Endothelial cell of umbilical vein (primary cell): ENCODE data around the gene FERMT2. TPM values are rescaled to one million over a fixed set of nuclear protein-coding genes. Genes with fewer than 3 reads are reported as not detected.

Source experiments
- BruUV-seq: library from RNA; stranded (reverse); fragments of 400-500 nt; replicated peaks from 2 replicates; lab custom pipeline; 2021; lab: Mats Ljungman, UMichigan
- CTCF ChIA-PET: fragments of 300-600, 350-600 bp; sonication (Branson Sonifier 250); formaldehyde crosslinking; loops from one replicate; lab custom pipeline; 2021; ENCODE audit warnings: antibody characterized with exemption, inconsistent platforms; lab: Charles Lee
- POLR2A ChIA-PET: fragments of 300-600, 350-600 bp; sonication (Branson Sonifier 250); formaldehyde crosslinking; loops from one replicate; lab custom pipeline; 2021; ENCODE audit warnings: antibody characterized with exemption, inconsistent platforms; lab: Charles Lee
- DNase-seq: peaks from one replicate; pipeline ENCODE4 v3.0.0-alpha.2; 2011; ENCODE audit warnings: low read depth, low spot score
- FAIRE-seq: peaks from 2 replicates; lab custom pipeline; 2011; peaks lifted over from hg19 to GRCh38; lab: Jason Lieb, UNC
- H2AFZ ChIP-seq: 2 replicates; pipeline ENCODE4 v1.6.0; 2012; ENCODE audit warnings: low read depth, low read length, control low read depth, inconsistent platforms
- H3K27ac ChIP-seq: 2 replicates; pipeline ENCODE4 v1.5.1; 2011; ENCODE audit warnings: low read depth, mild to moderate bottlenecking, control low read depth, low read length, moderate library complexity; ENCODE audit not compliant: insufficient read depth
- H3K27me3 ChIP-seq, 2 experiments: 2 replicates each; pipeline versions ENCODE4 v1.6.0 to v1.6.1; 2011; ENCODE audit warnings: low read length in 2 of 2, mixed read lengths in 1 of 2; ENCODE audit not compliant: control insufficient read depth in 2 of 2, insufficient read depth in 2 of 2
- H3K36me3 ChIP-seq, 2 experiments: 2 replicates in 1 of 2; 3 replicates in 1 of 2; pipeline ENCODE4 v1.5.1; 2011; ENCODE audit warnings: low read length in 2 of 2, mild to moderate bottlenecking in 1 of 2, moderate library complexity in 1 of 2; ENCODE audit not compliant: control insufficient read depth in 2 of 2, insufficient read depth in 2 of 2; ENCODE audit errors: extremely low read depth in 1 of 2
- H3K4me1 ChIP-seq: 3 replicates; pipeline ENCODE4 v1.5.1; 2011; ENCODE audit warnings: mild to moderate bottlenecking, low read length; ENCODE audit not compliant: control insufficient read depth, insufficient read depth; ENCODE audit errors: extremely low read depth
- H3K4me2 ChIP-seq: 2 replicates; pipeline ENCODE4 v1.6.1; 2011; ENCODE audit warnings: low read length, control low read depth, mixed read lengths; ENCODE audit not compliant: insufficient read depth
- H3K4me3 ChIP-seq, 3 experiments: fragments of 200-600 bp in 1 of 3; sonication (generic), shearing (Covaris generic) in 1 of 3; replicated peaks in 1 of 3; 2 replicates each; pipeline ENCODE4 v1.5.1; 2011 to 2016; ENCODE audit warnings: control low read depth in 3 of 3, low read length in 3 of 3, mild to moderate bottlenecking in 2 of 3, inconsistent platforms in 1 of 3, low read depth in 1 of 3, moderate library complexity in 1 of 3; ENCODE audit not compliant: insufficient read depth in 1 of 3
- H3K79me2 ChIP-seq: 2 replicates; pipeline ENCODE4 v1.6.0; 2012; ENCODE audit warnings: low read length, inconsistent platforms; ENCODE audit not compliant: control insufficient read depth, insufficient read depth
- H3K9ac ChIP-seq: replicated peaks from 2 replicates; pipeline ENCODE3; 2011; ENCODE audit warnings: low read length, control low read depth; ENCODE audit not compliant: insufficient read depth; ENCODE audit errors: extremely low read depth
- H3K9me1 ChIP-seq: replicated peaks from 3 replicates; pipeline ENCODE4 v1.6.0; 2011; ENCODE audit warnings: mild to moderate bottlenecking, low read length; ENCODE audit not compliant: control insufficient read depth, insufficient read depth; ENCODE audit errors: extremely low read depth
- H3K9me3 ChIP-seq: replicated peaks from 2 replicates; pipeline ENCODE4 v1.5.1; 2012; ENCODE audit warnings: low read length, inconsistent platforms; ENCODE audit not compliant: control insufficient read depth, insufficient read depth
- H4K20me1 ChIP-seq: replicated peaks from 2 replicates; pipeline ENCODE3; 2011; ENCODE audit warnings: mild to moderate bottlenecking, low read length; ENCODE audit not compliant: control insufficient read depth, insufficient read depth; ENCODE audit errors: extremely low read depth
- EZH2 ChIP-seq: IDR thresholded peaks from 2 replicates; pipeline ENCODE4 v1.6.1; 2012; ENCODE audit warnings: borderline replicate concordance, low read depth, mild to moderate bottlenecking, moderate library complexity, low read length, inconsistent platforms; ENCODE audit not compliant: severe bottlenecking
- FOS ChIP-seq: IDR thresholded peaks from 2 replicates; pipeline ENCODE4 v1.6.1; 2011; ENCODE audit warnings: mild to moderate bottlenecking, low read length, moderate library complexity, borderline replicate concordance; ENCODE audit not compliant: insufficient read depth
- GATA2 ChIP-seq: IDR thresholded peaks from 2 replicates; pipeline ENCODE4 v1.7.0; 2011; ENCODE audit warnings: low read depth, mild to moderate bottlenecking, moderate library complexity, mixed read lengths, low read length; ENCODE audit not compliant: insufficient read length, insufficient read depth
- JUN ChIP-seq: IDR thresholded peaks from 2 replicates; pipeline ENCODE4 v1.6.1; 2011; ENCODE audit warnings: borderline replicate concordance, low read depth; ENCODE audit not compliant: insufficient read length, insufficient read depth
- MYC ChIP-seq: IDR thresholded peaks from one replicate; pipeline ENCODE4 v1.6.1; 2011; ENCODE audit warnings: mild to moderate bottlenecking, low read depth, low read length
- dilution Hi-C: fragments of 300-500 bp; cut with MboI; formaldehyde crosslinking; loops from one replicate; pipeline ENCODE4 v1.15.0; 2019; ENCODE audit warnings: low sequenced_read_pairs; ENCODE audit not compliant: extremely low pct_ligation_motif_present
- intact Hi-C: fragments of 100-400 bp; cut with micrococcal nuclease; formaldehyde crosslinking; loops from one replicate; pipeline ENCODE4 v1.10.0; 2022
- polyA plus RNA-seq, 4 experiments: library from polyadenylated mRNA; depleted of rRNA in 3 of 4; stranded (reverse) in 3 of 4; unstranded in 1 of 4; fragments of >200 nt; gene quantifications; 2 replicates each; pipeline versions ENCODE4 v1.2.1 to v1.2.3, GENCODE V29; 2011 to 2012; ENCODE audit warnings: missing spikeins in 1 of 4
- total RNA-seq: library from RNA; stranded (reverse); gene quantifications from 2 replicates; pipeline ENCODE4 v1.2.3, GENCODE V29; 2021
- TF ChIP-seq, protein P1 (sequence below): IDR thresholded peaks from 2 replicates; pipeline ENCODE4 v1.6.1; 2011; ENCODE audit not compliant: insufficient read depth, insufficient read length
- TF ChIP-seq, protein P2 (sequence below), 2 donors: IDR thresholded peaks; 1 replicate in 1 of 2; 2 replicates in 1 of 2; pipeline ENCODE4 v1.5.1; 2011; ENCODE audit warnings: low read length in 2 of 2, mild to moderate bottlenecking in 2 of 2, moderate library complexity in 2 of 2, control low read depth in 1 of 2, inconsistent platforms in 1 of 2, low read depth in 1 of 2; ENCODE audit not compliant: insufficient read depth in 1 of 2; ENCODE audit errors: extremely low read depth in 1 of 2

FERMT2 gene
- total and polyA plus RNA-seq, 2 donors (not counting 3 experiments of a cell fraction or from before 2014, with no cell fraction given): 58.7 to 108 TPM

DNA sequence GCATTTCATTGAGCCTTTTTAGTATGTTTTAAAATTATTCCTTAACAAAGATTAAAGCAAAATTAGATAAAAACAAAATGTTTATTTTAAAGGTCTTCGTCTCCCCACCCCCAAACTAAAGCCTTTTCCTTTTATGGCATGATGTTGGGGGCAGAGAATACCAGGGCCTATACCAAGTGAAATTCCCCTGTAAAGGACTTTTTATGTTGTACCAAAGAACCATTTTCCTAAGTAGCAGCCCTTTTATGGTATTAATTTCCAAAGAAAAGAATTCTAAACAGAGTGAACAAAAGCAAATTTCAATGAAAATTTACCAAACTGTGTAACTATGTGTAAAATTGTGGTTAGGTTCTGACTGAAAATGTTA lies 87.5 kb downstream of the FERMT2 start:
- peaks cover 7 to 26% of the 10 kb centered on the region in 2 experiments for H3K36me3 ChIP-seq
- H3K79me2 ChIP-seq: no peaks in the 10 kb centered on the region
- dilution Hi-C loops: no loop called here
- FAIRE-seq (no peak), DNase-seq (no peak)
- H4K20me1 ChIP-seq: no peaks in the 10 kb centered on the region
- H3K27ac ChIP-seq: no peak overlapping the region
- intact Hi-C loops: no loop called here
- ChIA-PET POLR2A (no interaction called here), CTCF (interaction anchor here (1.3 kb wide), 1 partner anchor 98 kb away, joined by 3 read pairs; no protein-coding TSS in a partner anchor)
- no peaks in the 10 kb centered on the region for H3K9me3 ChIP-seq
- H3K9ac ChIP-seq: no peak overlapping the region
- H3K4me3 ChIP-seq: no peak overlapping the region
- no peaks in the 10 kb centered on the region for H3K27me3 ChIP-seq
- TF ChIP-seq JUN (no peak), FOS (no peak), MYC (no peak), EZH2 (no peak), GATA2 (no peak)
- TF ChIP-seq, protein P1, sequence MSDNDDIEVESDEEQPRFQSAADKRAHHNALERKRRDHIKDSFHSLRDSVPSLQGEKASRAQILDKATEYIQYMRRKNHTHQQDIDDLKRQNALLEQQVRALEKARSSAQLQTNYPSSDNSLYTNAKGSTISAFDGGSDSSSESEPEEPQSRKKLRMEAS: no peak
- TF ChIP-seq, protein P2, sequence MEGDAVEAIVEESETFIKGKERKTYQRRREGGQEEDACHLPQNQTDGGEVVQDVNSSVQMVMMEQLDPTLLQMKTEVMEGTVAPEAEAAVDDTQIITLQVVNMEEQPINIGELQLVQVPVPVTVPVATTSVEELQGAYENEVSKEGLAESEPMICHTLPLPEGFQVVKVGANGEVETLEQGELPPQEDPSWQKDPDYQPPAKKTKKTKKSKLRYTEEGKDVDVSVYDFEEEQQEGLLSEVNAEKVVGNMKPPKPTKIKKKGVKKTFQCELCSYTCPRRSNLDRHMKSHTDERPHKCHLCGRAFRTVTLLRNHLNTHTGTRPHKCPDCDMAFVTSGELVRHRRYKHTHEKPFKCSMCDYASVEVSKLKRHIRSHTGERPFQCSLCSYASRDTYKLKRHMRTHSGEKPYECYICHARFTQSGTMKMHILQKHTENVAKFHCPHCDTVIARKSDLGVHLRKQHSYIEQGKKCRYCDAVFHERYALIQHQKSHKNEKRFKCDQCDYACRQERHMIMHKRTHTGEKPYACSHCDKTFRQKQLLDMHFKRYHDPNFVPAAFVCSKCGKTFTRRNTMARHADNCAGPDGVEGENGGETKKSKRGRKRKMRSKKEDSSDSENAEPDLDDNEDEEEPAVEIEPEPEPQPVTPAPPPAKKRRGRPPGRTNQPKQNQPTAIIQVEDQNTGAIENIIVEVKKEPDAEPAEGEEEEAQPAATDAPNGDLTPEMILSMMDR (IDR thresholded peaks at IDR 0.05; ENCODE audit: extremely low read depth in 1 of 2, insufficient read depth in 1 of 2, low read depth in 1 of 2, low read length in 2 of 2): no peak
- no peaks in the 10 kb centered on the region for H3K9me1 ChIP-seq
- no peak overlapping the region for H2AFZ ChIP-seq
- peaks cover 2% of the 10 kb centered on the region for H3K4me1 ChIP-seq
- no TSS peak for BruUV-seq
- H3K4me2 ChIP-seq: no peak overlapping the region
